ENCODE results near the gene POLDIP3.

- TF ChIP-seq CTCF (IDR thresholded peaks at IDR 0.05; ENCODE audit: insufficient read depth, low read length, poor library complexity, severe bottlenecking) (no peak), EZH2phosphoT487 (conservative IDR thresholded peaks at IDR 0.05; ENCODE audit: low read length) (no peak)
Observed at GRCh38 chr22:42596336-42596735, 18.3 kb downstream of the POLDIP3 start.

Measured in SU-DHL-6 (cell line).